ENCODE results near the gene RFX2. TPM values are rescaled to one million over a fixed set of nuclear protein-coding genes. Genes with fewer than 3 reads are reported as not detected.

Gene RFX2
- total and polyA plus RNA-seq, 9 of the 15 experiments (the other 6 are each of a cell fraction or from before 2014, with no cell fraction given) = 3.6 to 18.7 (median 8.7) TPM

GRCh38 chr19:6086068-6086788 is 24.1 kb downstream of the RFX2 start:
- no TSS peak for BruUV-seq (replicated peaks)
- Histone ChIP-seq H3K9ac (ENCODE audit: insufficient read depth in 1 of 2, low read depth in 2 of 2, low read length in 2 of 2) (no peak overlapping the region), H3K4me3 (no peak overlapping the region), H3K9me1 (ENCODE audit: control insufficient read depth, insufficient read depth, low read length) (no peaks in the 10 kb centered on the region), H3K9me3 (replicated peaks; ENCODE audit: control insufficient read depth, insufficient read depth, low read depth, low read length) (no peaks in the 10 kb centered on the region), H3K4me2 (ENCODE audit: insufficient read depth, low read length) (no peak overlapping the region), H3K36me3 (ENCODE audit: control insufficient read depth, insufficient read depth, low read length) (no peaks in the 10 kb centered on the region), H3K79me2 (ENCODE audit: control insufficient read depth, insufficient read depth, low read length) (peaks cover 29% of the 10 kb centered on the region), H3K27me3 (ENCODE audit: control insufficient read depth in 2 of 2, insufficient read depth in 2 of 2, low read length in 2 of 2) (no peaks in the 10 kb centered on the region), H3K27ac (ENCODE audit: extremely low read depth, low read depth, low read length) (no peak overlapping the region), H2AFZ (ENCODE audit: low read depth, low read length) (0 out of 2 replicates have a peak overlapping the region, but pooled peaks have one; percentile 49), H3K4me1 (replicated peaks in 1 of 2; ENCODE audit: control insufficient read depth in 2 of 2, insufficient read depth in 2 of 2, low read length in 2 of 2) (peaks cover 13 to 25% of the 10 kb centered on the region in 2 experiments; a peak in 4 of 5 replicates), H4K20me1 (replicated peaks; ENCODE audit: control insufficient read depth, insufficient read depth, low read length) (no peaks in the 10 kb centered on the region)
- in situ Hi-C loops (cut with MboI) = no loop called here
- intact Hi-C loops (cut with micrococcal nuclease) = no loop called here
- FAIRE-seq (no peak), ATAC-seq (no peak), DNase-seq (ENCODE audit: extremely low read depth in 1 of 4, low spot score in 3 of 4) (no peak)
- WGBS (ENCODE audit: insufficient coverage, low coverage, missing lambda C conversion rate) = 88% methylated on average over 12 of the region's 12 CpGs
- POLR2A ChIA-PET = interaction anchor here (0.6 kb wide), 1 partner anchor 1098 kb away, joined by 3 read pairs; no protein-coding TSS in a partner anchor
- TF ChIP-seq ZFP36 (IDR thresholded peaks at IDR 0.05; ENCODE audit: low read depth, low read length, partially characterized antibody) = no peak
- TF ChIP-seq, protein P1, sequence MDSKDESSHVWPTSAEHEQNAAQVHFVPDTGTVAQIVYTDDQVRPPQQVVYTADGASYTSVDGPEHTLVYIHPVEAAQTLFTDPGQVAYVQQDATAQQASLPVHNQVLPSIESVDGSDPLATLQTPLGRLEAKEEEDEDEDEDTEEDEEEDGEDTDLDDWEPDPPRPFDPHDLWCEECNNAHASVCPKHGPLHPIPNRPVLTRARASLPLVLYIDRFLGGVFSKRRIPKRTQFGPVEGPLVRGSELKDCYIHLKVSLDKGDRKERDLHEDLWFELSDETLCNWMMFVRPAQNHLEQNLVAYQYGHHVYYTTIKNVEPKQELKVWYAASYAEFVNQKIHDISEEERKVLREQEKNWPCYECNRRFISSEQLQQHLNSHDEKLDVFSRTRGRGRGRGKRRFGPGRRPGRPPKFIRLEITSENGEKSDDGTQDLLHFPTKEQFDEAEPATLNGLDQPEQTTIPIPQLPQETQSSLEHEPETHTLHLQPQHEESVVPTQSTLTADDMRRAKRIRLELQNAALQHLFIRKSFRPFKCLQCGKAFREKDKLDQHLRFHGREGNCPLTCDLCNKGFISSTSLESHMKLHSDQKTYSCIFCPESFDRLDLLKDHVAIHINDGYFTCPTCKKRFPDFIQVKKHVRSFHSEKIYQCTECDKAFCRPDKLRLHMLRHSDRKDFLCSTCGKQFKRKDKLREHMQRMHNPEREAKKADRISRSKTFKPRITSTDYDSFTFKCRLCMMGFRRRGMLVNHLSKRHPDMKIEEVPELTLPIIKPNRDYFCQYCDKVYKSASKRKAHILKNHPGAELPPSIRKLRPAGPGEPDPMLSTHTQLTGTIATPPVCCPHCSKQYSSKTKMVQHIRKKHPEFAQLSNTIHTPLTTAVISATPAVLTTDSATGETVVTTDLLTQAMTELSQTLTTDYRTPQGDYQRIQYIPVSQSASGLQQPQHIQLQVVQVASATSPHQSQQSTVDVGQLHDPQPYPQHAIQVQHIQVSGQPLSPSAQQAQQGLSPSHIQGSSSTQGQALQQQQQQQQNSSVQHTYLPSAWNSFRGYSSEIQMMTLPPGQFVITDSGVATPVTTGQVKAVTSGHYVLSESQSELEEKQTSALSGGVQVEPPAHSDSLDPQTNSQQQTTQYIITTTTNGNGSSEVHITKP (IDR thresholded peaks at IDR 0.05; ENCODE audit: partially characterized antibody) = peak; percentile 46
- CTCF ChIA-PET (ENCODE audit: low intra/inter-chr PET ratio) = no interaction called here
